ENCODE results near the gene TMEM126B.

DNA sequence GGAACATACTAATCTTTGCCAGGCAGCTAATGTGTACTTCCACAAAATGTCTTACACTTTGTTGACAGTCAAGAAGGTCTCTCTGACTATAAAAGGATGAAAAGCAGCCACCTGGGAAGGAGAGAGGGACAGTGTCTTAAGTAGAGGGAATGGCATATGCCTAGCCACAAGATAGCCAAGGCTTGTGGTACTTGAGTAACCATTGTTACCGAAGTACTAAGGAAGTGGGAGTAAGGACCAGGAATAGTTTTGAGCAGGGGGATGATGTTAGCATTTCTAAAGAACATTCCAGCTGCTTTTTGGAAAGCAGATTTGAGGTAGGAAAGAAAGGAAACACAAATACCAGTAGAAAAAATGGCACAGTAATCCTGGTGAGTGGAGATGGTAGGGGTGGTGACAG lies 22.7 kb downstream of the TMEM126B start:
- TF ChIP-seq CTCF (IDR thresholded peaks at IDR 0.05) (no peak), EZH2 (IDR thresholded peaks at IDR 0.05; ENCODE audit: borderline replicate concordance, insufficient read depth, low read depth, low read length, poor library complexity, severe bottlenecking) (no peak)

All from B cell (primary cell).